Bronchial epithelial cell (primary cell): Measurements from ENCODE around the gene TBCEL. TPM values are rescaled to one million over a fixed set of nuclear protein-coding genes. Genes with fewer than 3 reads are reported as not detected.
A peak's percentile ranks its signal among the peaks of the same experiment; 100 is the strongest.

Source experiments
- DNase-seq: peaks from one replicate; pipeline ENCODE4 v3.0.0-alpha.2; 2010; ENCODE audit warnings: low read depth
- FAIRE-seq: peaks from 2 replicates; lab custom pipeline; 2011; peaks lifted over from hg19 to GRCh38; lab: Jason Lieb, UNC
- H3K27me3 ChIP-seq: 2 replicates; pipeline ENCODE4 v1.5.1; 2011; ENCODE audit warnings: low read length; ENCODE audit not compliant: control insufficient read depth, insufficient read depth
- H3K36me3 ChIP-seq: 2 replicates; pipeline ENCODE4 v1.5.1; 2011; ENCODE audit warnings: low read length; ENCODE audit not compliant: control insufficient read depth, insufficient read depth
- H3K4me3 ChIP-seq: 2 replicates; pipeline ENCODE4 v1.5.1; 2011; ENCODE audit warnings: mild to moderate bottlenecking, low read depth, low read length, control low read depth
- CTCF ChIP-seq: IDR thresholded peaks from 2 replicates; pipeline ENCODE4 v1.5.1; 2011; ENCODE audit warnings: mild to moderate bottlenecking, moderate library complexity, low read length, control low read depth, inconsistent platforms; ENCODE audit not compliant: insufficient read depth, severe bottlenecking
- total RNA-seq: library from RNA; depleted of rRNA; stranded (reverse); fragments of >200 nt; gene quantifications from 2 replicates; pipeline ENCODE4 v1.2.1, GENCODE V29; 2014

Gene TBCEL
- 11.8 and 15.0 TPM in 2 replicates for total RNA-seq

GRCh38 chr11:121023848-121024751, at the start of gene TBCEL:
TBCEL (plus strand) TSS chr11:121024102; CDS start chr11:121045691, 21,589 bp downstream.
- Histone ChIP-seq H3K36me3 (no peaks in the 10 kb centered on the region), H3K27me3 (no peaks in the 10 kb centered on the region), H3K4me3 (peak within 1 kb of the TSS; percentile 79)
- FAIRE-seq (peak; percentile 66), DNase-seq (peak; percentile 15)
- TF ChIP-seq CTCF, result no peak

GRCh38 chr11:120974466-120974865, 49.4 kb upstream of the TBCEL start:
- no peak for TF ChIP-seq CTCF
- FAIRE-seq (no peak), DNase-seq (no peak)
- H3K36me3 ChIP-seq, result no peaks in the 10 kb centered on the region
- H3K4me3 ChIP-seq, result no peak overlapping the region
- H3K27me3 ChIP-seq, result no peaks in the 10 kb centered on the region

- no peaks in the 10 kb centered on the region for H3K36me3 ChIP-seq
- DNase-seq, result peak; percentile 40
- no peaks in the 10 kb centered on the region for H3K27me3 ChIP-seq
- TF ChIP-seq CTCF, result no peak
- no peak overlapping the region for H3K4me3 ChIP-seq
- no peak for FAIRE-seq
Observed at GRCh38 chr11:120974965-120975364, 48.9 kb upstream of the TBCEL start.

- no peaks in the 10 kb centered on the region for H3K27me3 ChIP-seq
- H3K36me3 ChIP-seq, result no peaks in the 10 kb centered on the region
- no peak for TF ChIP-seq CTCF
- FAIRE-seq (peak; percentile 23), DNase-seq (peak; percentile 74)
- no peak overlapping the region for H3K4me3 ChIP-seq
Observed at GRCh38 chr11:120977266-120978137, 46.4 kb upstream of the TBCEL start.

- H3K4me3 ChIP-seq, result no peak overlapping the region
- no peaks in the 10 kb centered on the region for H3K27me3 ChIP-seq
- TF ChIP-seq CTCF, result no peak
- DNase-seq, result no peak
- no peaks in the 10 kb centered on the region for H3K36me3 ChIP-seq
- no peak for FAIRE-seq
Observed at GRCh38 chr11:120978701-120979100, 45.2 kb upstream of the TBCEL start.
